Measurements from ENCODE around the gene UCP2. TPM values are rescaled to one million over a fixed set of nuclear protein-coding genes. Genes with fewer than 3 reads are reported as not detected.
A peak's percentile ranks its signal among the peaks of the same experiment; 100 is the strongest.
"Not testable (repeated sequence)": the region's sequence is repeated elsewhere in the genome, so short reads cannot be mapped to it uniquely, and the experiment has no call there.

The UCP2 gene
- total RNA-seq, 2 experiments from 2014 or later = 467 to 468 TPM

- TF ChIP-seq CTCF (IDR thresholded peaks at IDR 0.05) = no peak
- no peaks in the 10 kb centered on the region for H3K27me3 Mint-ChIP-seq
- peaks cover 37% of the 10 kb centered on the region for H3K4me1 ChIP-seq (ENCODE audit: insufficient read depth, low read length)
- no peak overlapping the region for H3K27ac Mint-ChIP-seq
- H3K27me3 ChIP-seq (ENCODE audit: control insufficient read depth in 1 of 2, insufficient read depth in 2 of 2, low read length in 2 of 2) = no peaks in the 10 kb centered on the region
- ChIA-PET POLR2A (interaction anchor here (11.2 kb wide), 1 partner anchor 9 kb away, joined by 264 read pairs; the partner anchor contains the start of gene UCP2), CTCF (interaction anchor here (1.9 kb wide), 1 partner anchor 16 kb away, joined by 7 read pairs; no protein-coding TSS in a partner anchor)
- ATAC-seq (ENCODE audit: poor library complexity) (no peak), DNase-seq (no peak)
- H3K4me3 Mint-ChIP-seq = no peak overlapping the region
- H3K9me3 ChIP-seq (ENCODE audit: control insufficient read depth in 1 of 2, insufficient read depth in 1 of 2, low read length in 2 of 2) = no peaks in the 10 kb centered on the region
- H3K36me3 Mint-ChIP-seq (ENCODE audit: low read depth) = no peaks in the 10 kb centered on the region
- H3K4me3 ChIP-seq (ENCODE audit: low read length) = no peak overlapping the region
- intact Hi-C loops (cut with DNase I, micrococcal nuclease) = no loop called here
- H3K36me3 ChIP-seq (ENCODE audit: insufficient read depth, low read length) = no peaks in the 10 kb centered on the region
- no peaks in the 10 kb centered on the region for H3K9me3 Mint-ChIP-seq
- peaks cover 31% of the 10 kb centered on the region for H3K4me1 Mint-ChIP-seq (ENCODE audit: low read depth)
- no peak overlapping the region for H3K27ac ChIP-seq (ENCODE audit: low read depth in 1 of 2, low read length in 2 of 2)
Measured at GRCh38 chr11:73989156-73989555, 6.5 kb upstream of the UCP2 start.

- peaks cover 37% of the 10 kb centered on the region for H3K4me1 ChIP-seq (ENCODE audit: insufficient read depth, low read length)
- ATAC-seq (ENCODE audit: poor library complexity) (no peak), DNase-seq (no peak)
- no peaks in the 10 kb centered on the region for H3K27me3 ChIP-seq (ENCODE audit: control insufficient read depth in 1 of 2, insufficient read depth in 2 of 2, low read length in 2 of 2)
- H3K9me3 ChIP-seq (ENCODE audit: control insufficient read depth in 1 of 2, insufficient read depth in 1 of 2, low read length in 2 of 2) = no peaks in the 10 kb centered on the region
- intact Hi-C loops (cut with DNase I, micrococcal nuclease) = no loop called here
- POLR2A ChIA-PET = no interaction called here
- H3K27ac ChIP-seq (ENCODE audit: low read depth in 1 of 2, low read length in 2 of 2) = no peak overlapping the region
- Mint-ChIP-seq H3K4me3 (no peak overlapping the region), H3K27ac (peak overlapping the region; percentile 17), H3K9me3 (no peaks in the 10 kb centered on the region), H3K4me1 (ENCODE audit: low read depth) (peaks cover 40% of the 10 kb centered on the region), H3K27me3 (no peaks in the 10 kb centered on the region), H3K36me3 (ENCODE audit: low read depth) (peaks cover under 1% of the 10 kb centered on the region)
- H3K36me3 ChIP-seq (ENCODE audit: insufficient read depth, low read length) = no peaks in the 10 kb centered on the region
- no peak for TF ChIP-seq CTCF (IDR thresholded peaks at IDR 0.05)
- no peak overlapping the region for H3K4me3 ChIP-seq (ENCODE audit: low read length)
- CTCF ChIA-PET = no interaction called here
Measured at GRCh38 chr11:73988227-73988626, 5.6 kb upstream of the UCP2 start.

GRCh38 chr11:73985661-73986060 lies 3.0 kb upstream of the UCP2 start:
- H3K27ac Mint-ChIP-seq = peak overlapping the region; percentile 42

More at GRCh38 chr11:73985661-73986060, 3.0 kb upstream of the UCP2 start:
- DNase-seq; H3K9me3 Mint-ChIP-seq; H3K9me3 ChIP-seq (ENCODE audit: control insufficient read depth in 1 of 2, insufficient read depth in 1 of 2, low read length in 2 of 2); H3K27ac ChIP-seq (ENCODE audit: low read depth in 1 of 2, low read length in 2 of 2); intact Hi-C loops (cut with DNase I, micrococcal nuclease); H3K27me3 Mint-ChIP-seq; ATAC-seq (ENCODE audit: poor library complexity); H3K4me3 ChIP-seq (ENCODE audit: low read length); H3K27me3 ChIP-seq (ENCODE audit: control insufficient read depth in 1 of 2, insufficient read depth in 2 of 2, low read length in 2 of 2); CTCF ChIA-PET: not testable (repeated sequence)
- peaks cover 13% of the 10 kb centered on the region for H3K36me3 ChIP-seq (ENCODE audit: insufficient read depth, low read length)
- H3K4me3 Mint-ChIP-seq = peak overlapping the region; percentile 49
- POLR2A ChIA-PET = interaction anchor here (0.7 to 11.3 kb wide), 2 partner anchors 9 to 16 kb away, joined by 3 to 366 read pairs; no protein-coding TSS in a partner anchor
- peaks cover 25% of the 10 kb centered on the region for H3K4me1 ChIP-seq (ENCODE audit: insufficient read depth, low read length)
- H3K4me1 Mint-ChIP-seq (ENCODE audit: low read depth) = peaks cover 35% of the 10 kb centered on the region
- peaks cover 26% of the 10 kb centered on the region for H3K36me3 Mint-ChIP-seq (ENCODE audit: low read depth)

Data from CD4-positive, alpha-beta T cell (primary cell).